ENCODE results near the gene CSF1R.
"Not testable (repeated sequence)": the region's sequence is repeated elsewhere in the genome, so short reads cannot be mapped to it uniquely, and the experiment has no call there.

The CSF1R gene

GRCh38 chr5:150103678-150104549 lies 17.6 kb upstream of the CSF1R start:
- DNase-seq (ENCODE audit: low read depth) = no peak

GRCh38 chr5:150101023-150101422 lies 14.7 kb upstream of the CSF1R start:
- no peak for DNase-seq (ENCODE audit: low read depth)

GRCh38 chr5:150097152-150097551 lies 10.8 kb upstream of the CSF1R start:
- no peak for DNase-seq (ENCODE audit: low read depth)

- DNase-seq (ENCODE audit: low read depth) = no peak
Observed at GRCh38 chr5:150092159-150092787, 5.9 kb upstream of the CSF1R start.

- DNase-seq (ENCODE audit: low read depth) = no peak
Observed at GRCh38 chr5:150085191-150085912, 1.0 kb downstream of the CSF1R start.

GRCh38 chr5:150084754-150085153 lies 1.6 kb downstream of the CSF1R start:
- not testable (repeated sequence) for DNase-seq (ENCODE audit: low read depth)

GRCh38 chr5:150082889-150083288 lies 3.5 kb downstream of the CSF1R start:
- DNase-seq (ENCODE audit: low read depth) = no peak

GRCh38 chr5:150082374-150082773 lies 4.0 kb downstream of the CSF1R start:
- DNase-seq (ENCODE audit: low read depth) = no peak

GRCh38 chr5:150081541-150082283 lies 4.6 kb downstream of the CSF1R start:
- DNase-seq (ENCODE audit: low read depth) = no peak

- no peak for DNase-seq (ENCODE audit: low read depth)
Observed at GRCh38 chr5:150080696-150081435, 5.5 kb downstream of the CSF1R start.

- no peak for DNase-seq (ENCODE audit: low read depth)
Observed at GRCh38 chr5:150079909-150080461, 6.4 kb downstream of the CSF1R start.

GRCh38 chr5:150078802-150079689 lies 7.3 kb downstream of the CSF1R start:
- no peak for DNase-seq (ENCODE audit: low read depth)

GRCh38 chr5:150077996-150078801 lies 8.2 kb downstream of the CSF1R start:
- DNase-seq (ENCODE audit: low read depth) = no peak

- DNase-seq (ENCODE audit: low read depth) = no peak
Observed at GRCh38 chr5:150077060-150077459, 9.3 kb downstream of the CSF1R start.

GRCh38 chr5:150075806-150076205 lies 10.5 kb downstream of the CSF1R start:
- DNase-seq (ENCODE audit: low read depth) = no peak

- DNase-seq (ENCODE audit: low read depth) = no peak
Observed at GRCh38 chr5:150075233-150075632, 11.1 kb downstream of the CSF1R start.

- no peak for DNase-seq (ENCODE audit: low read depth)
Observed at GRCh38 chr5:150073677-150074076, 12.7 kb downstream of the CSF1R start.

- DNase-seq (ENCODE audit: low read depth) = no peak
Observed at GRCh38 chr5:150073086-150073625, 13.2 kb downstream of the CSF1R start.

GRCh38 chr5:150070821-150071220 lies 15.5 kb downstream of the CSF1R start:
- DNase-seq (ENCODE audit: low read depth) = no peak
